HG03060 (cell line): Measurements from ENCODE around the gene CMTM1.
"Not testable (repeated sequence)": the region's sequence is repeated elsewhere in the genome, so short reads cannot be mapped to it uniquely, and the experiment has no call there.

Experiments used
- ATAC-seq: cut with Tn5 transposase; IDR thresholded peaks from one replicate; pipeline ENCODE4 v1.9.1; 2021; ENCODE audit warnings: low read depth, moderate number of reproducible peaks; ENCODE audit not compliant: unreplicated experiment

CMTM1 gene

DNA sequence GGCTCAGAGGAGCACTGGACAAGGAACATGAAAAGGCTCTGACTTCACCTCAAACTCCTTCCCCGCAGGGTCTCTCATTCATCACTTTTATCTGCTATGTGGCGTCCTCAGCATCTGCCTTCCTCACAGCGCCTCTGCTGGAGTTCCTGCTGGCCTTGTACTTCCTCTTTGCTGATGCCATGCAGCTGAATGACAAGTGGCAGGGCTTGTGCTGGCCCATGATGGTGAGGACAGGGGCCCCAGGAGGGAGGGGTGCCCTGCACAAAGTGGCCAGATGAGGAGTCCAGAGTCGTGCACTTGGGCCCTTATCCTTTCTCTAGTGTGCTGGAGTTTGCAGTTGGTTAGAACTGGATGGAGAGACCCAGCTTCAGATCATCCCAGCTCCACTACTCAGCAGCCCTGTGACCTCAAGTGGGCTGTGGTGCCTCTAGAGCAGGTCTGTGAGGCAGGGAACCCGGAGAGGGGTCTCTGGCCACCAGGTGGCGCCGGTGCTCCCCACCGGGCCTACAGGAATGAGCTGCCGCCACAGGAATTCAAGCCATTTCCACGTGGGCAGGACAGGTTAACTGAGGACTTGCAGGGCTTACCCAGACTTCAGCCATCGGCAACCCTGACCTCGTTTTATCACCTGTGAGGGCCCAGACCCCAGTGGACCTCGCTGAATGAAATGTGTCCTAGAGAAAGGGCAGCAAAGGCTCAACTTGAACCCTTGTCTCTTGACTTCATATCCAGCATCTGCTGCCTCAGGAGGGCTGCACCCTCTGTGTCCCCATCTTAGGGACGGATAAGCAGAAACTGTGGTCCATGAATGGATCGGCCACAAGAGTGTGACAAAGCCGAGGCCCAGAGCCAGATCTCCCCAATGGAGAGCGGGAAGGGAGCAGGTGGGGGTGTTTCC, 42.3 kb downstream of the CMTM1 start:
- peak; percentile 28 for ATAC-seq

DNA sequence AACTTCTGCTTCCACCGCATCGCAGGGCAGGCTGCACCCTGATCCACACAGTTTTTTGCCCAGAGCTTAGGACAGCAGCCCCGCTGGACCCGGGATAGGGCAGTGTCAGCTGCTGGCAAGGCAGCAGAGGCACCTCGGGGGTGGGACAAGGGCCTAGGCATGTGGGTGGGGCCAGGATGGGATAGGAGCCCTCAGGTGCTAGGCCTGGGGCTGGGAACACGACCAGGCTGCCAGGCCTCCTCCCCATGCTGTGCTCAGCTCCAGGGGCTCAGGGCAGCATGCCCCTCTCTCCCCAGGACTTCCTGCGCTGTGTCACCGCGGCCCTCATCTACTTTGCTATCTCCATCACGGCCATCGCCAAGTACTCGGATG, 42.9 kb downstream of the CMTM1 start:
- ATAC-seq, result no peak

DNA sequence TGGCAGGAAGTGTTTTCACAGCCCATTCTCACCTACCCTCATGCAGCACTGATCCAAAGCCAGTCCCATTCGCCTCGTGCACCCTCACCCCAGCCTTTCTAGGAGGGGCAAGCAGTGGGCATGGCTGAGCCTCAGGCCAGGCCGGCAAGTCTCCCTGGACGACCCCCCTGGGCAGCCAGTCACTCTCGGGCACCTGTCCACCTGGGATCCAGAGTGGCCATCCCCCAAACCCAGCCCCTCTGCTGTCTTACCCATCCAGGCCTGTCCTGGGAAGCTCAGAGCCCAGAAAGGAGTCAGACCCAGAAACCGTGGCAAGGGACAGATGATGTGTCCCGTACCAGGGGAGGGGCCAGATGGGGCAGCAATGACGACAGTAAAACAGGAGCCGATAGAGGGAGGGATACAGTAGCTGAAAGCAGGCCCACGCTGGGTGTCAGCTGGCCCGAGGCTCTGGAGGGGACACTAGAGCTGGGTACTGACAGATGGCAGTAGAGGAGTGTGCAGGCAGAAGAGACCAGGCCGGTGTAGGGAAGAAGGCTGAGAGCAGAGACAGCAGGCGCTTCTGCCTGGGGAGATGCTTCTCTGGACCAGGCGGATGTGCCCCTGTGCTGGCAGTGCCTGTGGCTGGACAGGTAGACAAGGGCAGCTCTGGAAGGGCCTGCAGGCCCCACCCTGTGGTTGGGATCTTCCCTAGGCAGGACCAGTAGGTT, 44.0 kb downstream of the CMTM1 start:
- ATAC-seq, result no peak

DNA sequence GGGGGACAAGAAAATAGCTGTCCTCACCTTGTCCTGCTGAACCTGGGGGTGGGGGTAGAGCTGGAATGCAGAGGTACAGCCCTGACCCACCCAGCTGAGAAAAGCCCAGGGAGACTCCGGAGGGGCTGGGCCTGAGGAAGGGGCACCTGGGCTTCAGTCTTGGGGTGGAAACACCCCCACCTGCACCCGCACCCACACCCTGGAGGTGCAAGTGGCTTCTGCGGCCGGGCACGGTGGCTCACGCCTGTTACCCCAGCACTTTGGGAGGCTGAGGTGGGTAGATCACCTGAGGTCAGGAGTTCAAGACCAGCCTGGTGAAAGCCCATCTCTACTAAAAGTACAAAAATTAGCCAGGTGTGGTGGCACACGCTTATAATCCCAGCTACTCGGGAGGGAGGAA, 45.7 kb downstream of the CMTM1 start:
- not testable (repeated sequence) for ATAC-seq

DNA sequence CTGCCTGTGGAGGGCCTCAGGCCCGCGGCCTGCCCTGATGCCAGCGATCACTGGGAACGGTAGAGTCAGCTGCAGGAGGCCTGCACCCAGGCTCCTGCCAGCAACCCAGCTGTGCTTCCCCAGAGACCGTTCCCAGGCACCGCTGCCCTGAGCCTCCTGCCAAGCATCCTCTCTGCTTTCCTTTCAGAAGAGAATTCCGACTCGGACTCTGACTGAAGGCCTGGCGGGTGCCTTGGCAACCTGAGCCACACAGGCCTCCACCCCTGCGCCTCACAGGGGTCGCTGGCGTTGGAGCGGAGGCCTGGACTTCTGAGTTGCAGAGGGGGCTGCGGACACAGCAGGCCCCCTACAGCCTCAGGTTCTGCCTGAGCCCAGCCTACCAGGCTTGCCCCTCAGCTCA, 46.2 kb downstream of the CMTM1 start:
- no peak for ATAC-seq

DNA sequence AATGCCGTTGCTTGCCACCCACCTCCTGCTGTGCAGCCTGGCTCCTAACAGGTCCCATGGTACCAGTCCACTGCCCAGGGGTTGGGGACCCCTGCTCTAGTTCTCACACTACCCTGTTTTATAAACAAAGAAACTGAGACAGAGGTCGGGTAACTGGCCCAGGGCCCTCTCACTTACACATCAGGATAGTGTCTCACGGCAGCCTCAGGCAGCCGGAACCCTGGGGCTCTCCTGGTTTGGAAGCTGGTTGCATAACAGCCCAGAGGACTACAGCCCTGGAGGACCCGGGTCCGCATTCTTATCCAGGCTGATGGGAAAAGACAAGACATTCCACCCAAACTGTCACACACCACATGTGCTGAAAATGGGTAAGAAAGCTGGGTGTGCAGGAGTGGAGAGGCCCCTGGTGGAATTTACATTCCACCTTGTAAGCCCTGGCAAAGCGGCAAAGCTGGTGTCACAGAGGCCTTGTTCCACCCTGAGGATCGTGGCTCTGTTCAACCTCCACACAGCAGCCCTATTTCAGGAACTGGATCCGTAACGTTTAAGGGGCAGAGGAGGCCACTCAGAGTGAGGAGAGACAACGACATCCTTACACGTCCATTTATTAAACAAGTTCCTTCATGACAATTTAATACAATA, 48.0 kb downstream of the CMTM1 start:
- no peak for ATAC-seq

DNA sequence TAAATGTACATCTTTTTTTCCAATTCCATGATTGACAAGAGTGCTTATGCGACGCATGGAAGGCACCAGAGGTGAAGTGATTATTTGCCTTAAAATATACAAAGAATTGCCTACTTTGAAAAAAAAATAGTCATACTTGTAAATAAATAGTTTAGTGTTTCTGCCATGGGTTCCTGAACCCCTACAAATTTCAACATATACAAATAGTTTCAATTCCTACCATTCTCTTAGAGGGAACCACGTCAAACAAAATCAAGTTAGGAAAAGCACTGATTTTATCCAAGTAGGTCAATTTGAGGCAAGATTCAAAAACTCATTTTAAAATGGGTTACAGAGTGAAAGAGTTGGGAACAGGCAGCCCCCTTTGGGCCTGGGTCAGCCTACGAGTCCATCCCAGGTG, 49.9 kb downstream of the CMTM1 start:
- ATAC-seq, result no peak

DNA sequence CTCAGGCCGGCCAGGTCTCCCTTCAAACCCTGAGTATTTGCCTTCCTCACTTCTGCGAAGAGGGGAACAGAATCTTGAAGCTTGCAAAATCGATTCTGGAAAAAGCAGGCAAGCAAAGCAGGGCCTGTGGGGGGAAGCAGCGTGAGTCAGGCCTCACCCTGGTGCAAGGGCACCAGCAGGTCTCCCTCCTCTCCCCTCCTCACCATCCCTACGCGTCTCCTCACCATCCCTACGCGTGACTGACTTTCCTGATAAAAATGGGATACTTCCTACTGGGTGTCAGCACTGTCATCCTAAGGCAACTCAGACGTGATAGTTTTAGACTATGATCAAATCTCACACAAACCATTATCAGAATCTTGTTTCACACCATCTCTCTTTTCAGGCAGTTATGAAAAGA, 50.4 kb downstream of the CMTM1 start:
- ATAC-seq, result no peak

DNA sequence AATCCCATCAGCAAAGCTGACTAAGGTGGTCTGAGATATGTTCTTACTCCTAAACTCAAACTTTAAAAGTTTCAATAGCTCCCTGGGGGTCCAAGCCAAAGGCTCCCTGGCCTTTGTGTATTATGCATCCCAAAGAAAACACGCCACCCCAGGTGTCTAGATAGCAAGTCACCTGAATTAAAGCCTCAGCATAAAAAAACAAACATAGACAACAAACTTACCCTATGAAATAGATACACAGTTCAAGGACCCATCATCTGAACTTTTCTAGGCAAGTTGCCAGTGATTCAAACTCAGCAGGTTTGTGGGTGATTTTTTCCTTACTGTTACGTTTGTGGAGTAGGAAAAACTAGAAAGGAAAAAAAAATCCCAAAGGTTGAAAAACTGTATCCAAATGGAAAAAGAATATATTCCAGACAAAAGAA, 50.8 kb downstream of the CMTM1 start:
- no peak for ATAC-seq

DNA sequence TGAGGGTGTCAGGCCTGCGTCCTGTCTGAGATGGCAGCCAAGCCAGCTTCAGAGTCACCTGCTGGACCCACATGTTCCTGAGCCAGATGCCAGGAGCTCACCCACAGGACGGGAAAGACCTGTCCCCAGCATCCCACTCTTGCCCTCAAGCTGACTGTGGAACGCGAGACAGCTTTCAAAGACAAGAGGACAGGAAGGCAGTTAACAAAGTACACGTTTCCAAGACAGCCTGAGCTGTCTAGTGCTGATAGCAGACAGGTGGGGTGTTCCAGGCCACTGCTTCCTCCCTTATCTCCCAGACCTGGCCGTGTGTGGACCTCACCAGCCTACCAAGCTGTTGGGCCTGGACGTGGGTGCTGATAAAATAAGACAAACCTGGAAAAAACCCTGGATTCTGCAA, 51.5 kb downstream of the CMTM1 start:
- ATAC-seq, result no peak

DNA sequence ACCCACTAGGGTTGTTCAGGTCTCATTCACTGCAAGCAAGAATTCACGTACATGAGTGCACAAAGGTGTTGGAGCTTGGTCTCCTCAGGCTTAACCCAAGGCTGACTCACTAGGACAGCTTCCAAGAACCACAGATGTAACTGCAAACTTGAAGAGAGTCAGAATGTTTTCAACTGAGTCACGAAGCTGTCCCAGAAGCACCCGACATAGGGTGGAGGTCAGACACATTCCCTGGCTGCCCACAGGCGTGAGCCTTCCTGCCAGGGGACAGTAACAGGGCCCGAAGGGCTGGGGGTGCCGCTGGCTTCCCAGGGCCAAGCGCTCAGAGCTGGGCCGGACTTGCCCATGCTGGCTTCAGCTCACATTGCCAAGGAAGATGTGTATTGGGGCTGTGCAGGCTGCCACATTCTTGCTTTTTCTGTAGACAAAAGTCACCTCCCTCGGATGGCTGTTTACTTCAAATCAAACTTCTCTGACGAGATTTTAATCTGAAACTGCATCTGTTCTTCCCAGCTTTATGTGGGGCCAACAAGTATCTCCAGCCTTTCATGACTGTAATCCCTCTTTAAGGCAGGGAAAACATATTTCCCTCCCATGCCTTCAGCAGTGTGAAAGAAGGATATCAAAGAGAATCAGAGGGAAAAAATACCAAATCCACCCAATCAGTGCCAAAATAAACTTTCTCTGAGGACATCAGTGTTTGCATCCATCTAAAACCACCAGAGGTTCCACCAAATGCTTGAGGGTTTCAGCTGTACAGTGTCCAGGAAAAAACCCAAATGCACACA, 52.5 kb downstream of the CMTM1 start:
- ATAC-seq, result no peak

DNA sequence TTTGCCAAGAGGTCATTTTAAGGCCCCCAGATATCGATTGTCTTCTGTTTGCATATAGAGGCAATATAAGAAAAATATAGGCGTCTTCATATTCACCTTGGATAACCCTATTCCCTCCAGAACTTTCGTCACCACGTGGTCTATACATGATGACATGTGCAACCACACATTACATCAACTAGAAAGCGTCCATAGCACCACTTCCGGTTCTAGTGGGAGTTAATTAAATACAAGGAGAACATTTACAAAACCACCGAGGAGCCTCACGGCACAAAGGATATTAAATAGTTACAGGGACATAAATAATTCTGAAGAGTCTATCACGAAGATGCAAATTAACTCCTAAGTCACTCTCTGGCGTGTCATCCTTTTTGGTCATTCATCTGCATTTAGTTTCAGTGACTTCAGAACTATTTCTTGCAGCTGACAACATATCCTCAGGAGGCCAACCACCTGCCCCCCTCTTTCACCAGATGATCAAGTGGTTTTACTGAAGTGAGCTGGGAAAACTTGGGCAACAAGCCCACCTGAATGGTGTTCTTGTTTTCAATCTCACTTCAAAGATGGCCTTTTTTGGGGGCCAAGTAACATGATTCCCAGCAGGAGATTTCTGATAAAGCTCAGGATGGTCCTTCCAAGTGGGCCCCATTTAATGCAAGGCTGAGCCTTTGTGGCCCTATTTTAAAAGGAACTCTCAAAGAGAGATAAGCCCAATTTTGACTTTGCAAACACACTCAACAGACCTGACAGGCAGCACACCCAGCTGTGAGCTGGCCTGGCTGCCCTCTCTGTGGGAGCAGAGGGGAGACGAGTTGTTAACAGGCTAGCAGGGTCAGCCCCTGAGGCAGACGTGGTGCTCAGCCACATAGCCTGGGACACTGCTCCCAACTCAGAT, 53.5 kb downstream of the CMTM1 start:
- ATAC-seq, result no peak

DNA sequence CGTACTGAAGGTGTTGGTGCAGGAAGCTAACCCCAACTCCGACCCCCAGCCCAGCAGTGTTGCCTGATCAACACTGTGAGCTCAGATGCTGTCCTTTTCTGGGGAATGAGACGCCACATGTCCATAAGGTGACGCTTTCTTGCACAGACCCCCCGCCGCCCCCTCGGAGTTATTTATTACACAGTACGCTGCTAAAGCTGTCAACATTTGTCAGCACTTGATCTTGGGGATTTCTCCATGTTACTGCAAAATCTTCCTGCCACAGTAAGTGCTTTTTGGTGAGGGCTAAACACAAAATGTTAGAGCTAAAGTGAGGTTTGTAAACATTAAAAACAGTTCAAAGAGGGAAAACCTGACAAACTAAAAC, 54.2 kb downstream of the CMTM1 start:
- ATAC-seq, result no peak

DNA sequence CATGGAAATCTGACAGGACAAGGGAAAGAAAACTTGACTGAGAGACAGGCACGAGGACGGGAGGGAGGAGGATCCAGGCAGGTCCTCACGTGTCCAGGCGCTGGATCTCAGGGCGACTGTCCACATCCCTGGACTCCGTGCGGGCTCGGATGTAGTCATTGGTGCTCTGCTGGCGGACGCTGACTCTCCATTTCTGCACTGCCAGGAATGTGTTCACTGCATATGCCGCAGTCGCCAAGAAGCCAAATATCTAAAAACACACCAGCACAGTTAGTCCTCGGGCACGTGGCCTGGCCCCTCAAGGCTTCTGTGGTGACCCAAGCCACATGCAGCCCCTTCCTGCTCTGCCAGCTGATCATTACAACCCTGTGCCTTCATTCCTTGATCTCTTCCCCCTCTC, 55.7 kb downstream of the CMTM1 start:
- no peak for ATAC-seq

DNA sequence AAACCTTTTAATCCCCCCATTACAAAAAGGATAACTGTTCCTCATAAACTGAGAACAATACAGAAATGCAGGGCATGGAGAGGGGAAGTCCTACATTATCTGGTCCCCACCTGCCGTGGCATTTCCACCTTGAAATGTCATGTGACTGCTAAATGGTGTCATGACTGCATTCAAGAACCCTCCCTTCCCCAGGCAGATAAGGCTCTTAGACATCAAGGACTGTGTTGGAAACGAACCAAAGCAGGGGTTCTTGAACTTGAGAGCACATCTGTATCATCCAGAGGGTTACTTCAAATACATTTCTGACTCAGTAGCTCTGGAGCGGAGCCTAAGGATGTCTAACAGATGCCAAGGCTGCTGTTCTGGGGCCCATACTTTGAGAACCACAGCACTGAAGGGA, 56.6 kb downstream of the CMTM1 start:
- ATAC-seq, result no peak

DNA sequence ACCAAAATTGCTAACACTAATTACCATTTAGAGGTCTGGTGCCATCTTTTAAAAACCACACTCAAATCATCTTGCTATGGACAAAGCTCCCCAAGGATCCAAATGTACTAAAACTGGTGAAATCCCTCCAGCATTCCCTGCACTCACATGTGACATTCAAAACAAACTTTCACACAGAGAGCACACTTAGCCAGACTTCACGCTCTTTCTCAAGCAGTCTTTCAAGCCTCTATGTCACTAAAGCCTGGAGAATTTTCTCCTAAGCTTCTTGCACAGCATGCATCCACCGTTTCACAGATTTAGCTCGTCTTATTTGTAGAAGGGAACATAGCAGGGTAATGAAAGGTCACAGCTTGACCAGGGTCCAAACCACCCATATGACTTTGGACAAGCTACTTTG, 57.5 kb downstream of the CMTM1 start:
- no peak for ATAC-seq

DNA sequence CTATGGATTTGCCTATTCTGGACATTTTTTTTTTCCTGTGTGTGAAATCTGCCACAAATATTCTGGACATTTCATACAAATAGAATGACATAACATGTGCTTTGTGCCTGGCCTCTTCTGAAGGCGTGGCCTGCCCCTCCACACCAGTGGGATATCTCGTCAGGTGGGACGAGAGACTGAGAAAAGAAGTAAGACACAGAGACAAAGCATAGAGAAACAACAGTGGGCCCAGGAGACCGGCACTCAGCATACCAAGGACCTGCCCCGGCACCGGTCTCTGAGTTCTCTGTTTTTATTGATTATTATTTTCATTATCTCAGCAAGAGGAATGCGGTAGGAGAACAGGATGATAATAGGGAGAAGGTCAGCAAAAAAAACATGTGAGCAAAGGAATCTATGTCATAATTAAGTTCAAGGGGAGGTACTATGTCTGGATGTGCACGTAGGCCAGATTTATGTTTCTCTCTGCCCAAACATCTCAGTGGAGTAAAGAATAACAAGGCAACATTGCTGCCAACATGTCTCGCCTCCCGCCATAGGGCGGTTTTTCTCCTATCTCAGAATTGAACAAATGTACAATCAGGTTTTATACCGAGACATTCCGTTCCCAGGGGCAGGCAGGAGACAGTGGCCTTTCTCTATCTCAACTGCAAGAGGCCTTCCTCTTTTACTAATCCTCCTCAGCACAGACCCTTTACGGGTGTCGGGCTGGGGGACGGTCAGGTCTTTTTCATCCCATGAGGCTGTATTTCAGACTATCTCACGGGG, 61.6 kb downstream of the CMTM1 start:
- ATAC-seq, result not testable (repeated sequence)
